CD14-positive monocyte (primary cell): ENCODE data around the gene PDE4D. TPM values are rescaled to one million over a fixed set of nuclear protein-coding genes. Genes with fewer than 3 reads are reported as not detected.
A peak's percentile ranks its signal among the peaks of the same experiment; 100 is the strongest.

Experiments
- DNase-seq, 3 donors: peaks; one replicate each; pipeline ENCODE4 v3.0.0-alpha.2; 2011 to 2022
- H2AFZ ChIP-seq: 2 replicates; pipeline ENCODE4 v1.6.0; 2012; ENCODE audit warnings: mild to moderate bottlenecking, low read depth, low read length, inconsistent platforms; ENCODE audit not compliant: insufficient read depth, poor library complexity, severe bottlenecking
- H3K27ac ChIP-seq, 2 donors: 1 replicate in 1 of 2; 2 replicates in 1 of 2; pipeline ENCODE4 v1.5.1; 2012 to 2013; ENCODE audit warnings: low read length in 2 of 2, control low read depth in 1 of 2, inconsistent platforms in 1 of 2, low read depth in 1 of 2, mild to moderate bottlenecking in 1 of 2
- H3K27me3 ChIP-seq, 2 donors: one replicate each; pipeline versions ENCODE4 v1.6.0 to v1.6.1; 2011 to 2013; ENCODE audit warnings: low read length in 2 of 2; ENCODE audit not compliant: control insufficient read depth in 2 of 2, insufficient read depth in 2 of 2
- H3K36me3 ChIP-seq, 2 donors: replicated peaks in 1 of 2; 1 replicate in 1 of 2; 2 replicates in 1 of 2; pipeline versions ENCODE4 v1.5.1 to v1.6.1; 2012 to 2013; ENCODE audit warnings: low read length in 2 of 2, control low read depth in 1 of 2, inconsistent platforms in 1 of 2, mild to moderate bottlenecking in 1 of 2; ENCODE audit not compliant: insufficient read depth in 2 of 2, control insufficient read depth in 1 of 2
- H3K4me1 ChIP-seq, 2 donors: 1 replicate in 1 of 2; 2 replicates in 1 of 2; pipeline versions ENCODE4 v1.5.1 to v1.6.1; 2012 to 2013; ENCODE audit warnings: low read length in 2 of 2, control low read depth in 1 of 2, inconsistent platforms in 1 of 2, mild to moderate bottlenecking in 1 of 2, moderate library complexity in 1 of 2; ENCODE audit not compliant: insufficient read depth in 2 of 2, control insufficient read depth in 1 of 2
- H3K4me2 ChIP-seq: replicated peaks from 2 replicates; pipeline ENCODE3; 2012; ENCODE audit warnings: low read length, moderate library complexity, mild to moderate bottlenecking; ENCODE audit not compliant: poor library complexity, severe bottlenecking; ENCODE audit errors: extremely low read depth
- H3K4me3 ChIP-seq, 3 experiments: fragments of 200-600 bp in 1 of 3; sonication (generic) in 1 of 3; replicated peaks in 1 of 3; 1 replicate in 2 of 3; 2 replicates in 1 of 3; pipeline ENCODE4 v1.5.1; 2011 to 2013; ENCODE audit warnings: low read length in 3 of 3, mild to moderate bottlenecking in 3 of 3, control low read depth in 2 of 3, low read depth in 2 of 3, inconsistent platforms in 1 of 3, moderate library complexity in 1 of 3
- H3K79me2 ChIP-seq: 2 replicates; pipeline ENCODE4 v1.6.0; 2012; ENCODE audit warnings: mild to moderate bottlenecking, control low read depth, inconsistent platforms, low read length, moderate library complexity; ENCODE audit not compliant: insufficient read depth
- H3K9ac ChIP-seq: 2 replicates; pipeline ENCODE4 v1.6.0; 2017; ENCODE audit warnings: low read length, mild to moderate bottlenecking; ENCODE audit not compliant: insufficient read depth, poor library complexity, severe bottlenecking
- H3K9me3 ChIP-seq, 2 donors: replicated peaks in 1 of 2; 1 replicate in 1 of 2; 2 replicates in 1 of 2; pipeline versions ENCODE4 v1.5.1 to v1.6.1; 2012 to 2013; ENCODE audit warnings: low read length in 2 of 2, control low read depth in 1 of 2; ENCODE audit not compliant: control insufficient read depth in 1 of 2, insufficient read depth in 1 of 2
- H4K20me1 ChIP-seq: 2 replicates; pipeline ENCODE4 v1.6.0; 2012; ENCODE audit warnings: mild to moderate bottlenecking, low read length, control low read depth, moderate library complexity; ENCODE audit not compliant: insufficient read depth
- H3K27ac Mint-ChIP-seq, 7 donors: one replicate each; pipeline ENCODE4 v1.8.0; 2020; ENCODE audit warnings: mild to moderate bottlenecking in 7 of 7, mixed read lengths in 7 of 7, moderate library complexity in 6 of 7, inconsistent platforms in 2 of 7
- H3K27me3 Mint-ChIP-seq, 3 donors: one replicate each; pipeline ENCODE4 v1.8.0; 2021 to 2022; ENCODE audit warnings: low read depth in 3 of 3, mild to moderate bottlenecking in 3 of 3, mixed read lengths in 3 of 3, moderate library complexity in 3 of 3, inconsistent platforms in 1 of 3
- H3K36me3 Mint-ChIP-seq, 2 donors: one replicate each; pipeline ENCODE4 v1.8.0; 2020; ENCODE audit warnings: mixed read lengths in 2 of 2, inconsistent platforms in 1 of 2, mild to moderate bottlenecking in 1 of 2
- H3K4me1 Mint-ChIP-seq: one replicate; pipeline ENCODE4 v1.8.0; 2020; ENCODE audit warnings: mild to moderate bottlenecking, mixed read lengths
- H3K4me3 Mint-ChIP-seq, 2 donors: one replicate each; pipeline ENCODE4 v1.8.0; 2020; ENCODE audit warnings: mild to moderate bottlenecking in 2 of 2, mixed read lengths in 2 of 2, moderate library complexity in 1 of 2
- H3K9me3 Mint-ChIP-seq, 7 donors: one replicate each; pipeline ENCODE4 v1.8.0; 2020 to 2022; ENCODE audit warnings: mixed read lengths in 7 of 7, mild to moderate bottlenecking in 6 of 7, moderate library complexity in 6 of 7, inconsistent platforms in 2 of 7
- CTCF ChIP-seq: fragments of 200-600 bp; IDR thresholded peaks from one replicate; pipeline ENCODE4 v1.8.0; 2022; ENCODE audit warnings: antibody characterized with exemption, mild to moderate bottlenecking
- WGBS: methylation state at CpG from one replicate; pipeline ENCODE4 v1.1.5; 2013; ENCODE audit warnings: missing lambda C conversion rate; ENCODE audit not compliant: insufficient coverage; 5-methylcytosine and 5-hydroxymethylcytosine counted together
- intact Hi-C, 2 donors: fragments of 100-400 bp; cut with micrococcal nuclease; formaldehyde crosslinking; loops; one replicate each; pipeline versions ENCODE4 v1.15.0 to v1.15.1; 2023
- polyA plus RNA-seq, 3 donors: library from polyadenylated mRNA; depleted of rRNA in 1 of 3; unstranded in 2 of 3; stranded (reverse) in 1 of 3; fragments of 300-500 nt in 2 of 3; fragments of >200 nt in 1 of 3; fragmentation: Illumina TruSeq in 2 of 3; gene quantifications; 1 replicate in 2 of 3; 2 replicates in 1 of 3; pipeline ENCODE4 v1.2.3, GENCODE V29; 2012 to 2021

The PDE4D gene
- polyA plus RNA-seq, 3 donors = 1.9 to 3.4 (median 2.8) TPM

- Mint-ChIP-seq H3K36me3 (peaks cover 0 to 8% of the 10 kb centered on the region in 2 donors), H3K4me3 (no peak overlapping the region), H3K27ac (peak overlapping the region in 2 of 7 donors; percentile 24 to 37), H3K4me1 (peaks cover 17% of the 10 kb centered on the region), H3K9me3 (no peaks in the 10 kb centered on the region), H3K27me3 (no peaks in the 10 kb centered on the region)
- no peak for TF ChIP-seq CTCF
- Histone ChIP-seq H2AFZ (no peak overlapping the region), H3K79me2 (no peaks in the 10 kb centered on the region), H3K4me3 (no peak overlapping the region), H4K20me1 (no peaks in the 10 kb centered on the region), H3K27ac (no peak overlapping the region), H3K27me3 (no peaks in the 10 kb centered on the region), H3K9ac (no peak overlapping the region), H3K36me3 (peaks cover 0 to under 1% of the 10 kb centered on the region in 2 donors), H3K4me1 (peaks cover 0 to 3% of the 10 kb centered on the region in 2 donors), H3K9me3 (no peaks in the 10 kb centered on the region), H3K4me2 (no peak overlapping the region)
- no peak for DNase-seq
- intact Hi-C loops = no loop called here
- WGBS = 13% methylated on average over 1 of the region's 2 CpGs
Observed at GRCh38 chr5:59565551-59565950, 328.0 kb downstream of the PDE4D start.

- no peak for DNase-seq
- peaks cover 0 to 2% of the 10 kb centered on the region in 2 donors for H3K36me3 ChIP-seq
- Mint-ChIP-seq H3K4me1 (peaks cover 17% of the 10 kb centered on the region), H3K36me3 (peaks cover 0 to 8% of the 10 kb centered on the region in 2 donors), H3K27me3 (no peaks in the 10 kb centered on the region), H3K9me3 (no peaks in the 10 kb centered on the region), H3K27ac (peak overlapping the region in 2 of 7 donors; percentile 0 to 22), H3K4me3 (no peak overlapping the region)
- no CpG with 5 or more reads among the region's 1 CpG for WGBS
- TF ChIP-seq CTCF = no peak
- H2AFZ ChIP-seq = no peak overlapping the region
- H3K79me2 ChIP-seq = no peaks in the 10 kb centered on the region
- H4K20me1 ChIP-seq = no peaks in the 10 kb centered on the region
- no peak overlapping the region for H3K4me2 ChIP-seq
- H3K9ac ChIP-seq = no peak overlapping the region
- intact Hi-C loops = no loop called here
- no peaks in the 10 kb centered on the region for H3K9me3 ChIP-seq
- H3K4me3 ChIP-seq = no peak overlapping the region
- H3K27me3 ChIP-seq = no peaks in the 10 kb centered on the region
- H3K27ac ChIP-seq = no peak overlapping the region
- H3K4me1 ChIP-seq = peaks cover 0 to 3% of the 10 kb centered on the region in 2 donors
Observed at GRCh38 chr5:59564895-59565294, 328.6 kb downstream of the PDE4D start.
